ENCODE results near the gene IKZF3.

IKZF3 gene

GRCh38 chr17:39752241-39752881 is 111.8 kb downstream of the IKZF3 start:
- Histone ChIP-seq H3K9ac (ENCODE audit: low read length) (no peak overlapping the region), H4K20me1 (ENCODE audit: insufficient read depth, low read length) (no peaks in the 10 kb centered on the region), H3K9me2 (replicated peaks; ENCODE audit: insufficient read depth, low read length) (no peaks in the 10 kb centered on the region), H3K4me1 (ENCODE audit: low read length) (peaks cover 32% of the 10 kb centered on the region), H3K36me3 (replicated peaks; ENCODE audit: insufficient read depth, low read length) (no peaks in the 10 kb centered on the region), H3K4me2 (ENCODE audit: low read depth, low read length) (no peak overlapping the region), H3K27me3 (replicated peaks; ENCODE audit: insufficient read depth, low read length) (no peaks in the 10 kb centered on the region; the same call in 1 of the 2 replicates), H3K27ac (ENCODE audit: low read length) (no peak overlapping the region), H3K4me3 (ENCODE audit: low read length) (no peak overlapping the region), H3F3A (ENCODE audit: insufficient read depth, low read length) (peaks cover 28% of the 10 kb centered on the region), H2AFZ (ENCODE audit: low read length) (no peak overlapping the region), H3K9me3 (replicated peaks; ENCODE audit: insufficient read depth, low read length) (no peaks in the 10 kb centered on the region), H3K79me2 (ENCODE audit: low read length) (peaks cover 11% of the 10 kb centered on the region)
- no peak for DNase-seq
- no peak for TF ChIP-seq EZH2 (optimal IDR thresholded peaks at IDR 0.05; ENCODE audit: low read depth, low read length)
- TF ChIP-seq EZH2phosphoT487 (IDR thresholded peaks at IDR 0.05; ENCODE audit: low read length) = no peak
- TF ChIP-seq CTCF (IDR thresholded peaks at IDR 0.05; ENCODE audit: low read length) = no peak

GRCh38 chr17:39751637-39752036 is 112.5 kb downstream of the IKZF3 start:
- Histone ChIP-seq H3K27ac (ENCODE audit: low read length) (no peak overlapping the region), H3K4me2 (ENCODE audit: low read depth, low read length) (no peak overlapping the region), H3K4me1 (ENCODE audit: low read length) (peaks cover 24% of the 10 kb centered on the region), H3F3A (ENCODE audit: insufficient read depth, low read length) (peaks cover 21% of the 10 kb centered on the region), H4K20me1 (ENCODE audit: insufficient read depth, low read length) (no peaks in the 10 kb centered on the region), H2AFZ (ENCODE audit: low read length) (no peak overlapping the region), H3K9ac (ENCODE audit: low read length) (no peak overlapping the region), H3K9me2 (replicated peaks; ENCODE audit: insufficient read depth, low read length) (no peaks in the 10 kb centered on the region), H3K4me3 (ENCODE audit: low read length) (no peak overlapping the region), H3K27me3 (replicated peaks; ENCODE audit: insufficient read depth, low read length) (no peaks in the 10 kb centered on the region; the same call in 1 of the 2 replicates), H3K36me3 (replicated peaks; ENCODE audit: insufficient read depth, low read length) (no peaks in the 10 kb centered on the region), H3K79me2 (ENCODE audit: low read length) (0 out of 2 replicates have a peak, but pooled peaks cover 6% of the 10 kb centered on the region), H3K9me3 (replicated peaks; ENCODE audit: insufficient read depth, low read length) (no peaks in the 10 kb centered on the region)
- TF ChIP-seq EZH2 (optimal IDR thresholded peaks at IDR 0.05; ENCODE audit: low read depth, low read length) (no peak), EZH2phosphoT487 (IDR thresholded peaks at IDR 0.05; ENCODE audit: low read length) (no peak), CTCF (IDR thresholded peaks at IDR 0.05; ENCODE audit: low read length) (no peak)
- DNase-seq = no peak

GRCh38 chr17:39751016-39751543 is 113.0 kb downstream of the IKZF3 start:
- TF ChIP-seq CTCF (IDR thresholded peaks at IDR 0.05; ENCODE audit: low read length) (no peak), EZH2 (optimal IDR thresholded peaks at IDR 0.05; ENCODE audit: low read depth, low read length) (no peak), EZH2phosphoT487 (IDR thresholded peaks at IDR 0.05; ENCODE audit: low read length) (no peak)
- no peaks in the 10 kb centered on the region for H3K36me3 ChIP-seq (replicated peaks; ENCODE audit: insufficient read depth, low read length)
- H3K9ac ChIP-seq (ENCODE audit: low read length) = no peak overlapping the region
- no peaks in the 10 kb centered on the region for H3K9me3 ChIP-seq (replicated peaks; ENCODE audit: insufficient read depth, low read length)
- H3K4me2 ChIP-seq (ENCODE audit: low read depth, low read length) = no peak overlapping the region
- H4K20me1 ChIP-seq (ENCODE audit: insufficient read depth, low read length) = no peaks in the 10 kb centered on the region
- no peak overlapping the region for H2AFZ ChIP-seq (ENCODE audit: low read length)
- no peaks in the 10 kb centered on the region for H3K9me2 ChIP-seq (replicated peaks; ENCODE audit: insufficient read depth, low read length)
- no peaks in the 10 kb centered on the region; the same call in 1 of the 2 replicates for H3K27me3 ChIP-seq (replicated peaks; ENCODE audit: insufficient read depth, low read length)
- peaks cover 19% of the 10 kb centered on the region for H3K4me1 ChIP-seq (ENCODE audit: low read length)
- H3K27ac ChIP-seq (ENCODE audit: low read length) = no peak overlapping the region
- no peak for DNase-seq
- H3F3A ChIP-seq (ENCODE audit: insufficient read depth, low read length) = peaks cover 15% of the 10 kb centered on the region
- H3K79me2 ChIP-seq (ENCODE audit: low read length) = 0 out of 2 replicates have a peak, but pooled peaks cover 6% of the 10 kb centered on the region
- no peak overlapping the region for H3K4me3 ChIP-seq (ENCODE audit: low read length)

Measured in MM.1S (cell line).